NCI-H748 (cell line): ENCODE measurements around the gene OR4F29.
"Not testable (repeated sequence)": the region's sequence is repeated elsewhere in the genome, so short reads cannot be mapped to it uniquely, and the experiment has no call there.

Source experiments
- DNase-seq: peaks from one replicate; lab custom pipeline; 2025; ENCODE audit not compliant: unreplicated experiment; lab: John Stamatoyannopoulos, UW

OR4F29 gene

GRCh38 chr1:451578-451977 is at the start of gene OR4F29:
Gene OR4F29, minus strand, starts transcription at chr1:451678. Its CDS starts 0 bp downstream, at chr1:451678.
- DNase-seq: not testable (repeated sequence)
